Measurements from ENCODE around the gene ALKBH4. TPM values are rescaled to one million over a fixed set of nuclear protein-coding genes. Genes with fewer than 3 reads are reported as not detected.
A peak's percentile ranks its signal among the peaks of the same experiment; 100 is the strongest.

Gene ALKBH4
- total RNA-seq, 2 donors from 2014 or later = 9.1 to 11.8 TPM

- Mint-ChIP-seq H3K9me3 (no peaks in the 10 kb centered on the region), H3K27me3 (ENCODE audit: low read depth) (no peaks in the 10 kb centered on the region), H3K27ac (peak overlapping the region; percentile 66), H3K36me3 (ENCODE audit: insufficient read depth in 2 of 2) (peaks cover 7 to 11% of the 10 kb centered on the region in 2 donors), H3K4me3 (peak overlapping the region; percentile 79 to 93), H3K4me1 (ENCODE audit: low read depth) (peaks cover 61% of the 10 kb centered on the region)
- DNase-seq (no peak), ATAC-seq (replicated peaks in 1 of 2) (no peak)
Measured at GRCh38 chr7:102424787-102425218, 39.9 kb downstream of the ALKBH4 start.

- H3K27ac Mint-ChIP-seq = peak overlapping the region; percentile 66
- peak overlapping the region; percentile 2 to 40 for H3K4me3 Mint-ChIP-seq
- no peaks in the 10 kb centered on the region for H3K9me3 Mint-ChIP-seq
- no peak for DNase-seq
- H3K4me1 Mint-ChIP-seq (ENCODE audit: low read depth) = peaks cover 59% of the 10 kb centered on the region
- no peaks in the 10 kb centered on the region for H3K27me3 Mint-ChIP-seq (ENCODE audit: low read depth)
- no peak for ATAC-seq (replicated peaks in 1 of 2)
- H3K36me3 Mint-ChIP-seq (ENCODE audit: insufficient read depth in 2 of 2) = peaks cover 5 to 15% of the 10 kb centered on the region in 2 donors
Measured at GRCh38 chr7:102424129-102424551, 40.5 kb downstream of the ALKBH4 start.

GRCh38 chr7:102421706-102422240 is 42.9 kb downstream of the ALKBH4 start:
- peaks cover 69% of the 10 kb centered on the region for H3K4me1 Mint-ChIP-seq (ENCODE audit: low read depth)
- no peak for DNase-seq
- H3K27me3 Mint-ChIP-seq (ENCODE audit: low read depth) = no peaks in the 10 kb centered on the region
- no peak for ATAC-seq (replicated peaks in 1 of 2)
- peaks cover 10 to 20% of the 10 kb centered on the region in 2 donors for H3K36me3 Mint-ChIP-seq (ENCODE audit: insufficient read depth in 2 of 2)
- no peaks in the 10 kb centered on the region for H3K9me3 Mint-ChIP-seq
- H3K4me3 Mint-ChIP-seq = no peak overlapping the region
- H3K27ac Mint-ChIP-seq = no peak overlapping the region

- DNase-seq (no peak), ATAC-seq (replicated peaks in 1 of 2) (peak in 1 of 2 donors; percentile 10)
- H3K27me3 Mint-ChIP-seq (ENCODE audit: low read depth) = no peaks in the 10 kb centered on the region
- peak overlapping the region; percentile 61 for H3K27ac Mint-ChIP-seq
- no peaks in the 10 kb centered on the region for H3K9me3 Mint-ChIP-seq
- H3K4me3 Mint-ChIP-seq = no peak overlapping the region
- peaks cover 58% of the 10 kb centered on the region for H3K4me1 Mint-ChIP-seq (ENCODE audit: low read depth)
- peaks cover 5 to 12% of the 10 kb centered on the region in 2 donors for H3K36me3 Mint-ChIP-seq (ENCODE audit: insufficient read depth in 2 of 2)
Measured at GRCh38 chr7:102418592-102418991, 46.1 kb downstream of the ALKBH4 start.

- peak overlapping the region; percentile 48 to 82 for H3K4me3 Mint-ChIP-seq
- peaks cover 58% of the 10 kb centered on the region for H3K4me1 Mint-ChIP-seq (ENCODE audit: low read depth)
- DNase-seq (no peak), ATAC-seq (replicated peaks in 1 of 2) (peak; percentile 16 to 27)
- peak overlapping the region; percentile 94 for H3K27ac Mint-ChIP-seq
- H3K36me3 Mint-ChIP-seq (ENCODE audit: insufficient read depth in 2 of 2) = peaks cover 5 to 13% of the 10 kb centered on the region in 2 donors
- H3K27me3 Mint-ChIP-seq (ENCODE audit: low read depth) = no peaks in the 10 kb centered on the region
- H3K9me3 Mint-ChIP-seq = no peaks in the 10 kb centered on the region
Measured at GRCh38 chr7:102417105-102417504, 47.6 kb downstream of the ALKBH4 start.

- Mint-ChIP-seq H3K9me3 (no peaks in the 10 kb centered on the region), H3K27ac (peak overlapping the region; percentile 94), H3K4me3 (peak overlapping the region; percentile 82 to 84), H3K4me1 (ENCODE audit: low read depth) (peaks cover 58% of the 10 kb centered on the region), H3K36me3 (ENCODE audit: insufficient read depth in 2 of 2) (peaks cover 7 to 19% of the 10 kb centered on the region in 2 donors), H3K27me3 (ENCODE audit: low read depth) (no peaks in the 10 kb centered on the region)
- peak in 1 of 2 donors; percentile 14 for ATAC-seq (replicated peaks in 1 of 2)
- no peak for DNase-seq
Measured at GRCh38 chr7:102416406-102416805, 48.3 kb downstream of the ALKBH4 start.

GRCh38 chr7:102415685-102416225 is 48.9 kb downstream of the ALKBH4 start:
- H3K4me1 Mint-ChIP-seq (ENCODE audit: low read depth) = peaks cover 54% of the 10 kb centered on the region
- peak overlapping the region; percentile 82 to 84 for H3K4me3 Mint-ChIP-seq
- peaks cover 7 to 24% of the 10 kb centered on the region in 2 donors for H3K36me3 Mint-ChIP-seq (ENCODE audit: insufficient read depth in 2 of 2)
- H3K27me3 Mint-ChIP-seq (ENCODE audit: low read depth) = no peaks in the 10 kb centered on the region
- no peaks in the 10 kb centered on the region for H3K9me3 Mint-ChIP-seq
- H3K27ac Mint-ChIP-seq = peak overlapping the region; percentile 94
- ATAC-seq (replicated peaks in 1 of 2) = peak; percentile 88 to 90
- DNase-seq = peak; percentile 79 to 83

- H3K4me1 Mint-ChIP-seq (ENCODE audit: low read depth) = peaks cover 38% of the 10 kb centered on the region
- no peak for DNase-seq
- no peak overlapping the region for H3K4me3 Mint-ChIP-seq
- ATAC-seq (replicated peaks in 1 of 2) = no peak
- H3K36me3 Mint-ChIP-seq (ENCODE audit: insufficient read depth in 2 of 2) = peaks cover 15 to 30% of the 10 kb centered on the region in 2 donors
- peaks cover 0 to 3% of the 10 kb centered on the region in 2 donors for H3K9me3 Mint-ChIP-seq
- H3K27ac Mint-ChIP-seq = peak overlapping the region; percentile 23
- no peaks in the 10 kb centered on the region for H3K27me3 Mint-ChIP-seq (ENCODE audit: low read depth)
Measured at GRCh38 chr7:102413611-102414010, 51.1 kb downstream of the ALKBH4 start.

- Mint-ChIP-seq H3K4me3 (no peak overlapping the region), H3K4me1 (ENCODE audit: low read depth) (peaks cover 36% of the 10 kb centered on the region), H3K36me3 (ENCODE audit: insufficient read depth in 2 of 2) (peaks cover 16 to 32% of the 10 kb centered on the region in 2 donors), H3K27ac (peak overlapping the region; percentile 23), H3K9me3 (peaks cover 0 to 3% of the 10 kb centered on the region in 2 donors), H3K27me3 (ENCODE audit: low read depth) (no peaks in the 10 kb centered on the region)
- no peak for DNase-seq
- ATAC-seq (replicated peaks in 1 of 2) = no peak
Measured at GRCh38 chr7:102413091-102413490, 51.6 kb downstream of the ALKBH4 start.

- H3K4me3 Mint-ChIP-seq = no peak overlapping the region
- ATAC-seq (replicated peaks in 1 of 2) (no peak), DNase-seq (peak in 1 of 2 donors; percentile 36)
- H3K27ac Mint-ChIP-seq = no peak overlapping the region
- H3K36me3 Mint-ChIP-seq (ENCODE audit: insufficient read depth in 2 of 2) = peaks cover 16 to 35% of the 10 kb centered on the region in 2 donors
- H3K4me1 Mint-ChIP-seq (ENCODE audit: low read depth) = peaks cover 36% of the 10 kb centered on the region
- H3K27me3 Mint-ChIP-seq (ENCODE audit: low read depth) = no peaks in the 10 kb centered on the region
- H3K9me3 Mint-ChIP-seq = peaks cover 0 to 3% of the 10 kb centered on the region in 2 donors
Measured at GRCh38 chr7:102412548-102412947, 52.1 kb downstream of the ALKBH4 start.

- Mint-ChIP-seq H3K27me3 (ENCODE audit: low read depth) (no peaks in the 10 kb centered on the region), H3K27ac (no peak overlapping the region), H3K9me3 (peaks cover 0 to 3% of the 10 kb centered on the region in 2 donors), H3K36me3 (ENCODE audit: insufficient read depth in 2 of 2) (peaks cover 14 to 34% of the 10 kb centered on the region in 2 donors), H3K4me1 (ENCODE audit: low read depth) (peaks cover 20% of the 10 kb centered on the region), H3K4me3 (no peak overlapping the region)
- ATAC-seq (replicated peaks in 1 of 2) (no peak), DNase-seq (no peak)
Measured at GRCh38 chr7:102410918-102411317, 53.7 kb downstream of the ALKBH4 start.

- peaks cover 0 to 3% of the 10 kb centered on the region in 2 donors for H3K9me3 Mint-ChIP-seq
- H3K4me1 Mint-ChIP-seq (ENCODE audit: low read depth) = peaks cover 12% of the 10 kb centered on the region
- H3K27ac Mint-ChIP-seq = no peak overlapping the region
- ATAC-seq (replicated peaks in 1 of 2) (no peak), DNase-seq (no peak)
- H3K27me3 Mint-ChIP-seq (ENCODE audit: low read depth) = no peaks in the 10 kb centered on the region
- H3K36me3 Mint-ChIP-seq (ENCODE audit: insufficient read depth in 2 of 2) = peaks cover 14 to 35% of the 10 kb centered on the region in 2 donors
- no peak overlapping the region for H3K4me3 Mint-ChIP-seq
Measured at GRCh38 chr7:102410123-102410522, 54.5 kb downstream of the ALKBH4 start.

GRCh38 chr7:102409340-102409739 is 55.3 kb downstream of the ALKBH4 start:
- H3K36me3 Mint-ChIP-seq (ENCODE audit: insufficient read depth in 2 of 2) = peaks cover 14 to 36% of the 10 kb centered on the region in 2 donors
- H3K27me3 Mint-ChIP-seq (ENCODE audit: low read depth) = no peaks in the 10 kb centered on the region
- H3K9me3 Mint-ChIP-seq = peaks cover 0 to 3% of the 10 kb centered on the region in 2 donors
- DNase-seq (no peak), ATAC-seq (replicated peaks in 1 of 2) (no peak)
- no peak overlapping the region for H3K4me3 Mint-ChIP-seq
- peak overlapping the region; percentile 84 for H3K27ac Mint-ChIP-seq
- H3K4me1 Mint-ChIP-seq (ENCODE audit: low read depth) = peaks cover 12% of the 10 kb centered on the region

All from activated T-cell treated with anti-CD3 and anti-CD28 coated beads, Interleukin-2, amount 50 U/mL, for 72 hours (primary cell).